ENCODE data around the gene HMX1.

DNA sequence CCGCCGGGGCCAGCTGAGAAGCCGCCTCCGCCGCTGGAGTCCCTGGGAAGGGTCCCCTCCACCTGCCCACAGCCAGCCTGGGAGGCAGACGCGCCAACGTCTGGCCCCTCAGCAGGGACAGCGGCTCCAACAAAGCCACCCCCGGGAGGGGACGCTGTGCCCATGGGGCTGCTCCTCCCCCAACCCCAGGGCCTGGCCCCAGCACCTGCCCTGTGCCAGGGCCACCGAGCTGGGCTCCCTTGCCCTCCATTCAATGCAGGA lies 6.1 kb upstream of the HMX1 start:
- TF ChIP-seq, protein P1, sequence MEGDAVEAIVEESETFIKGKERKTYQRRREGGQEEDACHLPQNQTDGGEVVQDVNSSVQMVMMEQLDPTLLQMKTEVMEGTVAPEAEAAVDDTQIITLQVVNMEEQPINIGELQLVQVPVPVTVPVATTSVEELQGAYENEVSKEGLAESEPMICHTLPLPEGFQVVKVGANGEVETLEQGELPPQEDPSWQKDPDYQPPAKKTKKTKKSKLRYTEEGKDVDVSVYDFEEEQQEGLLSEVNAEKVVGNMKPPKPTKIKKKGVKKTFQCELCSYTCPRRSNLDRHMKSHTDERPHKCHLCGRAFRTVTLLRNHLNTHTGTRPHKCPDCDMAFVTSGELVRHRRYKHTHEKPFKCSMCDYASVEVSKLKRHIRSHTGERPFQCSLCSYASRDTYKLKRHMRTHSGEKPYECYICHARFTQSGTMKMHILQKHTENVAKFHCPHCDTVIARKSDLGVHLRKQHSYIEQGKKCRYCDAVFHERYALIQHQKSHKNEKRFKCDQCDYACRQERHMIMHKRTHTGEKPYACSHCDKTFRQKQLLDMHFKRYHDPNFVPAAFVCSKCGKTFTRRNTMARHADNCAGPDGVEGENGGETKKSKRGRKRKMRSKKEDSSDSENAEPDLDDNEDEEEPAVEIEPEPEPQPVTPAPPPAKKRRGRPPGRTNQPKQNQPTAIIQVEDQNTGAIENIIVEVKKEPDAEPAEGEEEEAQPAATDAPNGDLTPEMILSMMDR (IDR thresholded peaks at IDR 0.05): no peak
- no peak for TF ChIP-seq POLR2AphosphoS5 (IDR thresholded peaks at IDR 0.05)
- TF ChIP-seq POLR2A (IDR thresholded peaks at IDR 0.05): no peak
- no peak for TF ChIP-seq EP300 (IDR thresholded peaks at IDR 0.05)
